Fibroblast of villous mesenchyme (primary cell): ENCODE data around the gene BRD3. TPM values are rescaled to one million over a fixed set of nuclear protein-coding genes. Genes with fewer than 3 reads are reported as not detected.

Experiments
- DNase-seq: peaks from one replicate; pipeline ENCODE4 v3.0.0-alpha.2; 2010; ENCODE audit warnings: low read depth
- H3K4me3 ChIP-seq: 2 replicates; pipeline ENCODE4 v1.5.1; 2011; ENCODE audit warnings: low read depth, mild to moderate bottlenecking, low read length
- CTCF ChIP-seq: IDR thresholded peaks from 2 replicates; pipeline ENCODE4 v1.5.1; 2012; ENCODE audit warnings: low read depth, mild to moderate bottlenecking, low read length; ENCODE audit not compliant: insufficient read depth
- total RNA-seq: library from RNA; depleted of rRNA; stranded (reverse); fragments of >200 nt; gene quantifications from 2 replicates; pipeline ENCODE4 v1.2.3, GENCODE V29; 2012

The BRD3 gene
- total RNA-seq, 1 donor = 5.2 TPM

- TF ChIP-seq CTCF = no peak
- no peak overlapping the region for H3K4me3 ChIP-seq
- DNase-seq = no peak
Measured at GRCh38 chr9:134004131-134004873, 63.5 kb downstream of the BRD3 start.

GRCh38 chr9:134003237-134003636 lies 64.6 kb downstream of the BRD3 start:
- H3K4me3 ChIP-seq = no peak overlapping the region
- no peak for TF ChIP-seq CTCF
- no peak for DNase-seq

- H3K4me3 ChIP-seq = no peak overlapping the region
- no peak for DNase-seq
- no peak for TF ChIP-seq CTCF
Measured at GRCh38 chr9:134002796-134003195, 65.0 kb downstream of the BRD3 start.

GRCh38 chr9:133999851-134000265 lies 68.0 kb downstream of the BRD3 start:
- H3K4me3 ChIP-seq = no peak overlapping the region
- DNase-seq = no peak
- TF ChIP-seq CTCF = no peak

- no peak overlapping the region for H3K4me3 ChIP-seq
- no peak for DNase-seq
- TF ChIP-seq CTCF = no peak
Measured at GRCh38 chr9:133998915-133999595, 68.8 kb downstream of the BRD3 start.

GRCh38 chr9:133997584-133997983 lies 70.2 kb downstream of the BRD3 start:
- no peak overlapping the region for H3K4me3 ChIP-seq
- TF ChIP-seq CTCF = no peak
- no peak for DNase-seq
